Peyer's patch (tissue), 4 donors: ENCODE data around the gene ADPRM. TPM values are rescaled to one million over a fixed set of nuclear protein-coding genes. Genes with fewer than 3 reads are reported as not detected.

Experiments
- DNase-seq, 3 donors: peaks; one replicate each; pipeline ENCODE4 v3.0.0-alpha.2; 2017 to 2019
- H3K27ac ChIP-seq, 4 donors: fragments of 200-600 bp; sonication (generic); one replicate each; pipeline ENCODE4 v1.5.1; 2016 to 2019
- H3K27me3 ChIP-seq, 2 donors: fragments of 200-600 bp; sonication (generic); one replicate each; pipeline ENCODE4 v1.5.1; 2019
- H3K36me3 ChIP-seq, 3 donors: fragments of 200-600 bp; sonication (generic); one replicate each; pipeline ENCODE4 v1.5.1; 2016 to 2019
- H3K4me1 ChIP-seq, 4 donors: fragments of 200-600 bp; sonication (generic); one replicate each; pipeline ENCODE4 v1.5.1; 2016 to 2019
- H3K4me3 ChIP-seq, 4 donors: fragments of 200-600 bp; sonication (generic); 1 replicate in 3 of 4; 2 replicates in 1 of 4; pipeline ENCODE4 v1.5.1; 2016 to 2019; ENCODE audit warnings: mild to moderate bottlenecking in 1 of 4
- H3K9me3 ChIP-seq, 4 donors: fragments of 200-600 bp; sonication (generic); one replicate each; pipeline ENCODE4 v1.5.1; 2016 to 2019; ENCODE audit warnings: mild to moderate bottlenecking in 1 of 4
- POLR2A ChIP-seq, 2 donors: fragments of 450-650 bp; IDR thresholded peaks; one replicate each; pipeline ENCODE4 v1.5.1; 2017; ENCODE audit warnings: antibody characterized with exemption in 2 of 2, mild to moderate bottlenecking in 2 of 2, moderate library complexity in 2 of 2
- total RNA-seq, 4 donors: library from RNA; depleted of rRNA; stranded (reverse); fragments of >200 nt; gene quantifications; one replicate each; pipeline ENCODE4 v1.1.0, GENCODE V29; 2016
- TF ChIP-seq, protein P1 (sequence below), 6 experiments: fragments of 450-650 bp in 4 of 6; fragments of 200-600 bp in 2 of 6; sonication (generic) in 1 of 6; IDR thresholded peaks; one replicate each; pipeline ENCODE4 v1.5.1; 2017 to 2019; ENCODE audit warnings: antibody characterized with exemption in 6 of 6, mild to moderate bottlenecking in 3 of 6, moderate library complexity in 1 of 6

The ADPRM gene
- total RNA-seq, 4 donors from 2014 or later, result 6.5 to 20.6 (median 14.0) TPM

DNA sequence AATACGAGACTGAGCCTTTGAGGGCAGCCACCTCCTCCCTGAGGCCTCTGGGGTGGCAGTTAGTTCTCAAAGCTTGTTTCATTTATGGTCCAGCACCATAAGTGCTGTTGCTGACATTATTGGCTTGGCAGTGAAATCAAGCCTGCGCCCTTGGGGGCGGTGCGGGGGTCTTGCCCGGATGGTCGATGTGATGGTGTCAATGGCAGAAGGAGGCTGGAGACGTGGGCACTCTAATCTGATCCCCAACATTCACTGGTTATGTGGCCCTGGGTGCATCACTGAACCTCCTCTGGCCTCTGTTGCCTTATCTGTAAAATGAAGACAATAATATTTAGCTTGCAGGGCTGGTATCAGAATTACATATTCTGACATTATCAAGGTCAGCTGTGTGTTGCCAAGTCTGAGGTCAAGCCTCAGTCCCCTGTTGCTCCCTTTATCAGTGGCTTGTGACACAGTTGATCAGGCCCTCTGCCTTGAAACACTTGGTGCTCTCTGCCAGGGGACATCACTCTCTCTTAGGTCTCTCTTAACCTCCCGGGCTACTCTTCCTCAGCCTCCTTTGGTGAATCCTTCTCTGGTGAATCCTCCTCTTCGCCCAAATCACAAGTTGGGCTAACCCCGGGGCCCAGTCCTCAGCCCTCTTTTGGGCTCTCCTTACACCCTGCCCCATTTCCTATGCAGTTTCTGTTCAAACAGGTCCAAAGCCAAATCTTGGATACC, 44.2 kb downstream of the ADPRM start:
- Histone ChIP-seq H3K4me3 (no peak overlapping the region), H3K27ac (no peak overlapping the region), H3K27me3 (no peaks in the 10 kb centered on the region), H3K36me3 (no peaks in the 10 kb centered on the region), H3K4me1 (peaks cover 0 to 18% (median 4%) of the 10 kb centered on the region in 4 donors), H3K9me3 (no peaks in the 10 kb centered on the region)
- peak in 1 of 3 donors; percentile 42 for DNase-seq
- TF ChIP-seq, protein P1, sequence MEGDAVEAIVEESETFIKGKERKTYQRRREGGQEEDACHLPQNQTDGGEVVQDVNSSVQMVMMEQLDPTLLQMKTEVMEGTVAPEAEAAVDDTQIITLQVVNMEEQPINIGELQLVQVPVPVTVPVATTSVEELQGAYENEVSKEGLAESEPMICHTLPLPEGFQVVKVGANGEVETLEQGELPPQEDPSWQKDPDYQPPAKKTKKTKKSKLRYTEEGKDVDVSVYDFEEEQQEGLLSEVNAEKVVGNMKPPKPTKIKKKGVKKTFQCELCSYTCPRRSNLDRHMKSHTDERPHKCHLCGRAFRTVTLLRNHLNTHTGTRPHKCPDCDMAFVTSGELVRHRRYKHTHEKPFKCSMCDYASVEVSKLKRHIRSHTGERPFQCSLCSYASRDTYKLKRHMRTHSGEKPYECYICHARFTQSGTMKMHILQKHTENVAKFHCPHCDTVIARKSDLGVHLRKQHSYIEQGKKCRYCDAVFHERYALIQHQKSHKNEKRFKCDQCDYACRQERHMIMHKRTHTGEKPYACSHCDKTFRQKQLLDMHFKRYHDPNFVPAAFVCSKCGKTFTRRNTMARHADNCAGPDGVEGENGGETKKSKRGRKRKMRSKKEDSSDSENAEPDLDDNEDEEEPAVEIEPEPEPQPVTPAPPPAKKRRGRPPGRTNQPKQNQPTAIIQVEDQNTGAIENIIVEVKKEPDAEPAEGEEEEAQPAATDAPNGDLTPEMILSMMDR (IDR thresholded peaks at IDR 0.05), result no peak
- TF ChIP-seq POLR2A (IDR thresholded peaks at IDR 0.05), result no peak

- no peaks in the 10 kb centered on the region for H3K36me3 ChIP-seq
- DNase-seq, result peak in 1 of 3 donors; percentile 34
- H3K27me3 ChIP-seq, result no peaks in the 10 kb centered on the region
- no peaks in the 10 kb centered on the region for H3K9me3 ChIP-seq
- H3K27ac ChIP-seq, result no peak overlapping the region
- TF ChIP-seq POLR2A (IDR thresholded peaks at IDR 0.05), result no peak
- TF ChIP-seq, protein P1 (IDR thresholded peaks at IDR 0.05), result no peak
- H3K4me1 ChIP-seq, result peaks cover 0 to 18% (median 4%) of the 10 kb centered on the region in 4 donors
- H3K4me3 ChIP-seq, result no peak overlapping the region
Observed at GRCh38 chr17:10742431-10742830, 45.0 kb downstream of the ADPRM start.

GRCh38 chr17:10743316-10744009, 46.1 kb downstream of the ADPRM start:
- Histone ChIP-seq H3K27ac (no peak overlapping the region), H3K36me3 (no peaks in the 10 kb centered on the region)
- DNase-seq, result peak in 1 of 3 donors; percentile 35

GRCh38 chr17:10744501-10745000, 47.2 kb downstream of the ADPRM start:
- no peaks in the 10 kb centered on the region for H3K9me3 ChIP-seq
- DNase-seq, result peak in 2 of 3 donors; percentile 25 to 52
- no peaks in the 10 kb centered on the region for H3K27me3 ChIP-seq
- H3K4me3 ChIP-seq, result no peak overlapping the region
- H3K4me1 ChIP-seq, result peaks cover 0 to 4% (median 0%) of the 10 kb centered on the region in 4 donors
- H3K36me3 ChIP-seq, result no peaks in the 10 kb centered on the region
- peak overlapping the region in 1 of 4 donors; percentile 23 for H3K27ac ChIP-seq
- TF ChIP-seq POLR2A (IDR thresholded peaks at IDR 0.05), result no peak
- TF ChIP-seq, protein P1 (IDR thresholded peaks at IDR 0.05), result no peak

More at GRCh38 chr17:10743316-10744009, 46.1 kb downstream of the ADPRM start:
- H3K4me3 ChIP-seq, result no peak overlapping the region
- peaks cover 0 to 8% (median under 1%) of the 10 kb centered on the region in 4 donors for H3K4me1 ChIP-seq
- TF ChIP-seq, protein P1 (IDR thresholded peaks at IDR 0.05), result no peak
- TF ChIP-seq POLR2A (IDR thresholded peaks at IDR 0.05), result no peak
- H3K9me3 ChIP-seq, result no peaks in the 10 kb centered on the region
- no peaks in the 10 kb centered on the region for H3K27me3 ChIP-seq

GRCh38 chr17:10745231-10745630, 47.8 kb downstream of the ADPRM start:
- no peaks in the 10 kb centered on the region for H3K9me3 ChIP-seq
- TF ChIP-seq, protein P1 (IDR thresholded peaks at IDR 0.05), result no peak
- no peak for TF ChIP-seq POLR2A (IDR thresholded peaks at IDR 0.05)
- H3K27ac ChIP-seq, result peak overlapping the region in 1 of 4 donors; percentile 23
- H3K4me3 ChIP-seq, result no peak overlapping the region
- no peaks in the 10 kb centered on the region for H3K36me3 ChIP-seq
- DNase-seq, result no peak
- no peaks in the 10 kb centered on the region for H3K27me3 ChIP-seq
- H3K4me1 ChIP-seq, result peaks cover 0 to 4% (median 0%) of the 10 kb centered on the region in 4 donors
